ENCODE results near the gene SH3BP5. TPM values are rescaled to one million over a fixed set of nuclear protein-coding genes. Genes with fewer than 3 reads are reported as not detected.
"Not testable (repeated sequence)": the region's sequence is repeated elsewhere in the genome, so short reads cannot be mapped to it uniquely, and the experiment has no call there.

SH3BP5 gene
- polyA plus RNA-seq (ENCODE audit: insufficient read length in 10 of 10), result 10 to 100 TPM; 25.1 to 53.7 (median 35.4) TPM
- long read RNA-seq, donor 1, partial matches to known transcripts, result 0 of 4 reads
- long read RNA-seq, donor 1, other reads (novel, unspliced or antisense), result 0 of 4 reads
- long read RNA-seq, donor 2, transcript SH3BP5-202 (9 exons, 2,822 nt), result major isoform, 15 of 21 reads
- long read RNA-seq, donor 2, partial matches to known transcripts, result 0 of 21 reads
- long read RNA-seq, donor 2, other reads (novel, unspliced or antisense), result 6 of 21 reads
- long read RNA-seq, donor 3, result 0 reads
- long read RNA-seq, donor 4, transcript SH3BP5-202 (9 exons, 2,822 nt), result major isoform, 11 of 21 reads
- long read RNA-seq, donor 4, partial matches to known transcripts, result 10 of 21 reads
- long read RNA-seq, donor 4, other reads (novel, unspliced or antisense), result 0 of 21 reads
- long read RNA-seq, donor 5, transcript SH3BP5-202 (9 exons, 2,822 nt), result major isoform, 19 of 54 reads
- long read RNA-seq, donor 5, partial matches to known transcripts, result 35 of 54 reads
- long read RNA-seq, donor 5, other reads (novel, unspliced or antisense), result 0 of 54 reads
- long read RNA-seq, donor 6, transcript SH3BP5-202 (9 exons, 2,822 nt), result major isoform, 10 of 10 reads
- long read RNA-seq, donor 6, partial matches to known transcripts, result 0 of 10 reads
- long read RNA-seq, donor 6, other reads (novel, unspliced or antisense), result 0 of 10 reads
- long read RNA-seq, donor 7, transcript SH3BP5-202 (9 exons, 2,822 nt), result major isoform, 14 of 14 reads
- long read RNA-seq, donor 7, partial matches to known transcripts, result 0 of 14 reads
- long read RNA-seq, donor 7, other reads (novel, unspliced or antisense), result 0 of 14 reads
- long read RNA-seq, donor 8, transcript SH3BP5-202 (9 exons, 2,822 nt), result major isoform, 14 of 14 reads
- long read RNA-seq, donor 8, partial matches to known transcripts, result 0 of 14 reads
- long read RNA-seq, donor 8, other reads (novel, unspliced or antisense), result 0 of 14 reads
- long read RNA-seq, donor 9, partial matches to known transcripts, result 0 of 1 reads
- long read RNA-seq, donor 9, other reads (novel, unspliced or antisense), result 0 of 1 reads

DNA sequence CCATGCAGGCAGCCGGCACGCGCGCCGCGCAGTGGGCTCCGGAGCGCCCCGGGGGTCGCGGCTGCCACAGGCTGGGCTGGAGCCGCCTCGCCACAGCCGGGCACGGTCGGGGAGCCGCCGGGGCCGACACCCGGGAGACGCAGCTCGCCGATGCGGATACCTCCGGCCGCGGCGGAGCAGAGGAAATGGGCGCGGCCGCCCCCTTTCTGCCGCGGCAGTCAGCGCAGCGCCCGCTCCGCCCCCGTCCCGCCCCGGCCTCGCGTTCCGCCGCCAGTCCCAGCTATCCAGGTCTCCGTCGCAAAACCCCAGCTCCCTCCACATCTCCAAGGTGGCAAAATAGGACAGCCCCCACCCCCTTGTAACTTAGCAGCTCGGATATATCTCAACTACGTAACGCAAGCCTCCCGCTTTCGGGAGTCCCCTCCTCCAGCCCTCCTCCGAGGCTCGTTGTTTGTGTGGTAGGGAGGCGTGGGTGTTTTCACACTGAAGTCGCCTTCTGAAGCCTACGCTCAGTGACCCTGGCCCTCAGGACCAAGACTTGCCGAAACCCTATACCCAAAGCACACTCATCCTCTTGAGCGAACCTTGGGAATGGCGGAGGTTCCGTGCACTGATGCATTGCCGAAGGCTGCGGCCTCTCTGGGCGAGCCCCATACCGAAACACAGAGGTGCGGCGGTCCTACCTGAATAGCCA lies at the start of gene SH3BP5:
TSS of gene SH3BP5 (minus strand) at position 182 of the 694 bp plus-strand sequence. CDS start at position 4, 178 bp downstream.
- peak; percentile 66 to 93 (median 80) for DNase-seq

DNA sequence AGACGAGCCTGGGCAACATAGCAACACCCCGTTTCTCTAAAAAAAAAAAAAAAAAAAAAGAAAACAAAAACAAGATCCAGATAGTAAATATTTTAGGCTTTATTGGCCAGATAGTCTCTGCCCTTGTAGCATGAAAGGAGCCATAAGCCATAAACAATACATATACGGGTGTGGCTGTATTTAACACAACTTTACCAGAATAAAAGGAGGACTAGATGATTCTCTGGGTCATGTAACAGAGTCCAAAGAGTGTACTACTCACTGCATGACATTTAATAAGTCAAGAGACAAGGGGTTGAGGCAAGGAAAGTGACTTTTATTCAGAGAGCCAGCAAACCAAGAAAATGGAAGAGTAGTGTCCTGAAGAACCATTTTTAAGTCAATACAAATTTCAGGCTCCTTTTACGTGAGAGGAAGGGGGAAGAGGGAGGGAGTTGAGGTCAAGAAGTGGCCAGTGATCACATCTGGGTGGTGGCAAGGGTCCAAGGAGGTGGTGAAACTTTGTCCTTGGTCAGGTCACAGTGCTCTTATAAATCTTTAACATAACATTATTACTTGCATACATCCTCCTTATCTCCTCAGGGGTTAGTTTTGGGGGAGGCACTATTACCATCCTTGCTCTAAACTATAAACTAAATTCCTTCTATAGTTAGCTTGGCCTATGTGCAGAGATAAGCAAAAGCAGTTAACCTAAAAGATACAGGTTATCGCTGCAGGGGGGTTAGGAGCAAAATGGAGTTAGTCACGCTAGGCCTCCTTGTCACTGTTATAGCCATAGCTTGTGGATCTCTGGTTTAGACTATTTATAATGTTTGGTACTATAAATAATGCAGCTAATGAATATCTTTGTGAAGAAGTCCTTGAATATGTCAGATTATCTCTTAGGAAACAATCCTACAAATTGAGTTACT lies 48.8 kb upstream of the SH3BP5 start:
- no peak for DNase-seq

DNA sequence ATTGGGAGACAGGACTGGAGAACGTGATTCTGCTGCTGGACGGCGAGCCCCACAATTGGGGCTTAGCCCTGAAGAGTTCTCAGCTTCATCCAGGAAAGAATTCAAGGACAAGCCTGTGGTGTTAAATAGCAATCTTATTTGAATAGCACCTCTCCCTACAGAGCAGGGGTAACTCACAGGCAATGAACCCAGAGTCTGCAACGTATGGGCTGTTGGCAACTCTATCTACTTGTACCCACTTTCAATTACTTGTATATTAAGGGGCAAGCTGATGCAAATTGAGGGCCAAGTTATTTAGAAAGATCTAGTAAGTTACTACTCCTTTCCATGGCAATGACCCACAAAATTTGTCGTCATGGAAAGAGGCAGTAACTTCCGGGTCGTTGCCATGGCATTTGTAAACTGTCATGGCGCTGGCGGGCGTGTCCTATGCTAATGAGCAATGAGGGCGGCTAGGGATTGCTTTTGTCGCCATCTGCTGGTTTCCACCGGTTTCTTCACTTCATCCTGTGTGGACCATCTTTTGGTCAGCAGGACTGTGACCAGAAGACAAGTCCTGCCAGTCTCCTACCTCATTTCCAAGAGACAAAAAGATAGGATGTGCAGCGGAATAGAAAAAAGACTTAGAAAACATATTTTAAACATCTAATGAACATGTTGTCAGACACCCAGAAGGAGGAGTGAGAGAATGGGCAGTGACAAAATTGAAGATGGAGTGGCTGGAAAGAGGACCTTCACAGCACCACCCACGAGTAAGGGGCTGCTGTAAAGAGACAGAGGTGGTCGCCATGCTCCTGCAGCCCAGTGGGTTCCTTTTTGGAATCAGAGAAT lies 45.8 kb upstream of the SH3BP5 start:
- peak; percentile 91 to 96 (median 93) for DNase-seq

- DNase-seq, result no peak
Observed at GRCh38 chr3:15375461-15376000, 43.1 kb upstream of the SH3BP5 start.

- no peak for DNase-seq
Observed at GRCh38 chr3:15372918-15373317, 40.5 kb upstream of the SH3BP5 start.

- no peak for DNase-seq
Observed at GRCh38 chr3:15368561-15369135, 36.3 kb upstream of the SH3BP5 start.

DNA sequence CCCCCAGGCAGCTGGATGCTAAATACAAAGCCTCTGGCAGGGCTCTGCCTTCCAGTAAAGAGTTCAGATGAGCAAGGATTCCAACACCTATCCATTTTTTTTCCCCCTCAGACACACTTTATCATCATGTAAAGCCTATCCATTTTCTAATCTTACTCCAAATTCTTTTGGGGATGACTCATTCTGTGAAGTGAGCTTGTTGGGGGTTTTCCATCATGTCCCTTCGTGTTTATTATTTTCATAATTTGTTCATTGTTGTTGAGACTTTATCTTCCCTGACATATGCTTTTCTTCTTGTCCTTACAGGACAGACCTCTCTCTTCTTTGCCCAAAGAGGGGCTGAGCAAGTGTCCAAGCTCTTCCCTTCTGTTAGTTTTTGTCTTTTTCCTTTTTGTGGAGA lies 34.7 kb upstream of the SH3BP5 start:
- DNase-seq, result no peak

DNA sequence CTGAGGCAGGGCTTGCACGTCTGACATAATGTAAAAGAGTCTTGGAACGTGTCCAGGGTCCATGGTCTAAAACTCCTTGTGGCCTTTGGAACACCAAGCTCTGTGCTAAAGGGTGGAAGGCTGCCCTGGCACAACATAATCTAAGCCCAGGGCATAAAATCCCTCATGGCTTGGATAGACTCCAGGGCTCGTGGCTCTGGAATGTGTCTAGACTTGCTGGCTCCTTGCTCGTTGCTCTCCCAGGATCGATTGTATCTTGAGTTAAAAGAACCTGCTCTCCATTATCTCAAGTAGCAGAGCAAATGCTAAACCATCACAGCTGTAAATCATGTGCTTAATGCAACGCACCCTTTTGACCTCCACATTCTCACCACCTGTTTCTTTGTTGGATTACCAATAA lies 31.7 kb upstream of the SH3BP5 start:
- not testable (repeated sequence) for DNase-seq

DNA sequence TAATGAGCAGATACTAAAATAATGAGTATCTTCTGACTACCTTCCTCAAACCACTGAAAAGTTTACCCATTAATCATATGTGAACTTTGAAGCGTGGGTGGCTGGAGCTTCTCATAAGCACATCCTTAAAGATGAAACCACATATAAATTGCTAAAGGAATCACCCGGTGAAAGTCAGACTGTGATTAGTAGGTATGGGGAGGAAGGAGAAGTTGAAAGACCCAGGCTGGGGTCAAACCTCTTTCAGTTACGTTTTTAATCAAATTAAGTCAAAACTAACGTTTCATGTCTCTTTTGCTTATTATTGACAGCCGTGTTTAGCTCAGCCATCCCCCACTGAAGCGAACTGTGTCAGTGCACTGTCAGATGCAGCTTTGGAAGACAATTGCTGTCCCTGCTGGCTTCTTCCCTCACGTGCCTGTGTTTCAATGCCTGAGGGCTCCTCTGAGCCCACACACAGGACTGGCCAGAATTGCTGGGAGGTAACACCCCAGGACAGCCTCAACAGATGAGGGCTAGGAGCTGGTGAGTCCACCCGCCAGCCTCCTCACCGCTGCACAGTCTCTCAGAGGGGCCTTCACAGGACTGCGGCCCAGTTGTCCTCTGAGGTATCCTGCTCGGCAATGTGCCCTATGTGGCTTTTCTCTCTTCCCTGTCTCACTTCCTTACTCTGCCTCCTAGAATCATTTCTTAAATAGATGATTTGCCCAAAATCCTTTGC lies 29.3 kb upstream of the SH3BP5 start:
- peak in 1 of 3 donors; percentile 55 for DNase-seq

DNA sequence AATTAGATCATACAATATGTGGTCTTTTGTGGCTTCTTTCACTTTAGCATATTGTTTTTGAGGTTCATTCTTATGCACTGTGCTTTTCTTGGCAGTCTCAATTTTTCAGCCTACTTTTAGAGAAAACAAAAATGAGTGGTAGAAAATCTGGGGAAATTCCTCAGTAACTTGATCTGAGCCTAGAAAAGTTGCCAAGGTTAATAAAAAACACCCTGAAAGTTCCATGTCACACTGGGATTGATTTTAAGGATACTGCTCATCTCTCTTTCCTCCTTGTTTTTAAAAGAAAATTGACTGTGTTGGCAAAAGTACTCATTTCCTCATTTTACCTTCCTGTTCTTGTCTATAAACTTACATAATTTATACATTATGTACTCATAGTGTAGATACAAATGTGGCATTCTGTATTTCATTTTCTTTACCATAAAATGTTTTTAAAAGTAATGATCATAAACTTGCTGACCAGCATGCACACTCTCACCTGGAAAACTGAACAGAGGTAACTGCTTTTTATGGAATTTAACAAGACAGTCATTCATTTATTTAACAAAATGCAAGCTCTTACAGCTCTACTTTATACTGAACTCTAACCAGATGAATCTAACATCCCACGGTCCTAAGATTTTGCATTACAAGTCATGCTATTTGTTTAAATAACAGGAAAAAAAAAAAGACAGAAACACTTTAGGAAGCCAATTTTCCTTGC lies 28.6 kb upstream of the SH3BP5 start:
- DNase-seq, result peak; percentile 39 to 66 (median 63)

DNA sequence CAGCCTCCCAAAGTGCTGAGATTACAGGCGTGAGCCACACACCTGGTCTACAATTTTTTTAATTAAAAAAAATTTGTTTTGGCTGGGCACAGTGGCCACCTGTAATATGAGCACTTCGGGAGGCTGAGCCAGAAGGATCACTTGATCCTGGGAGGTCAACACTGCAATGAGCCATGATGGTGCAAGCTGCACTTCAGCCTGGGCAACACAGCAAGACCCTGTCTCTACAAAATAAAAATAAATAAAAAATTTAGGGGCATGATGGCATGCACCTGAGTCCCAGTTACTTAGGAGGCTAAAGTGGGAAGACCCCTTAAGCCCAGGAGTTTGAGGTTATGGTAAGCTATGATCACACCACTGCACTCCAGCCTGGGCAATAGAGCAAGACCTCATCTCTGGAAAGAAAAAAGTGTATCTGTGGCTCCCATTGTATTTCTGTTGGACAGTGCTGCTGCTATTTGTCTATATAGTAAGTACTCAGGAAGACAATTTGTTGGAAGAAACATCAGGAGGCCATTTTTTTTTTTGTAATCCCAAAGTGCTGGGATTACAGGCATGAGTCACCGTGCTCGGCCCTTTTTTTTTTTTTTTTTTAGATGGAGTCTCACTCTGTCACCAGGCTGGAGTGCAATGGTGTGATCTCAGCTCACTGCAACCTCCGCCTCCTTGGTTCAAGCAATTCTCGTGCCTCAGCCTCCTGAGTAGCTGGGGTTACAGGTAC lies 27.5 kb upstream of the SH3BP5 start:
- no peak for DNase-seq

GRCh38 chr3:15356651-15357061 lies 24.3 kb upstream of the SH3BP5 start:
- not testable (repeated sequence) for DNase-seq

- DNase-seq, result no peak
Observed at GRCh38 chr3:15356176-15356575, 23.8 kb upstream of the SH3BP5 start.

GRCh38 chr3:15355086-15355485 lies 22.7 kb upstream of the SH3BP5 start:
- no peak for DNase-seq

GRCh38 chr3:15354485-15354884 lies 22.1 kb upstream of the SH3BP5 start:
- DNase-seq, result no peak

DNA sequence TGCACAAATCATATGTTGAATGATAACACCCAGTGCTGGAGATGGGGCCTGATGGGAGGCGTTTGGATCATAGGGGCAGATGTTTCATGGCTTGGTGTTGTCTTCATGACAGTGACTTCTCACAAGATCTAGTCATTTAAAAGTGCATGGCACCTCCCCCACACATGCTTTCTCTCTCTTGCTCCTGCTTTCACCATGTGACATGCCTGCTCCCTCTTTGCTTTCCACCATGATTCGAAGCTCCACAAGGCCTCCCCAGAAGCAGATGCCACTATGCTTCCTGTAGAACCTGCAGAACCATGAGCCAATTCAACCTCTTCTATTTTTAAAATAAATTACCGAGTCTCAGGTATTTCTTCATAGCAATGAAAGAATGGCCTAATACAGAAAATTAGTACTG lies 17.8 kb upstream of the SH3BP5 start:
- DNase-seq, result no peak

- DNase-seq, result not testable (repeated sequence)
Observed at GRCh38 chr3:15349438-15349837, 17.1 kb upstream of the SH3BP5 start.
